ENCODE measurements around the gene TOMM40L.
"Not testable (repeated sequence)": the region's sequence is repeated elsewhere in the genome, so short reads cannot be mapped to it uniquely, and the experiment has no call there.

TOMM40L gene

GRCh38 chr1:161218301-161219077 lies 7.4 kb upstream of the TOMM40L start:
- FAIRE-seq (no peak), DNase-seq (ENCODE audit: extremely low spot score, insufficient read length, low read depth) (no peak)

DNA sequence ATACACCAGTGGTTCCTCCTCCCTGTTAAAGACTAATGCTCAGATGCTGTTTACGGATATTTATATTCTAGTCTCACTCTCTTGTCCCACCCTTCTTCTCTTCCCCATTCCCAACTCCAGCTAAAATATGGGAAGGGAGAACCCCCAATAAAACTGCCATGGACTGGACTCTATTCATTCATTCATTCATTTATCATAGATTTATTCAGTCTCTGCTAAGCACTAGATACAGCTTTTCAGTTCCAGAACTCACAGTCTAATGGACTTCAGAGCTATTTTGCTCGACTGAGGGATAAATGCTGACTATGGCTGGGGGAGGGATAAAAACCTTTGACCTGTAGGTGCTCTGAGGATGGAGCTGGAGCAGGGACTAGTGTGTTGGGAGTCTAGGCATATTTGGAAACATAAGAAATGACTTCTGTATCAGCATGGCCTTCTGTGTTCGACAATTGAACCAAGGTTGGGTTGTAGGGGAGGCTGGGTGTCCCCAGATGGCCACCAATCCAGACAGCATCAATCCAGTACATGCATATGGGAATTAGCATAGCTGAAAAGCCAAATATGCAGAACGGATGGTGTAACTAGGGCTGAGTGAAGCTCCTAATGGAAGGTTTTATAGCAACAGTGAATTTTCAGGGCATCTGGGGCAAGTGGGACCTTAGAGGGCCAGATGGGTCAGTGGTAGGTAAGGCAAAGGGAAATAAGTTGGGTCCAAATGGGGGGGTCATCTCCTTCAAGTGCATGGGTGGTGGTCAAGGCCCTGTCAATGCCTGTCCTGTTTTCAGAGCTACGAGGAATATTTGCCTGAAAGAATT lies 6.6 kb upstream of the TOMM40L start:
- no peak for FAIRE-seq
- no peak for DNase-seq (ENCODE audit: extremely low spot score, insufficient read length, low read depth)

DNA sequence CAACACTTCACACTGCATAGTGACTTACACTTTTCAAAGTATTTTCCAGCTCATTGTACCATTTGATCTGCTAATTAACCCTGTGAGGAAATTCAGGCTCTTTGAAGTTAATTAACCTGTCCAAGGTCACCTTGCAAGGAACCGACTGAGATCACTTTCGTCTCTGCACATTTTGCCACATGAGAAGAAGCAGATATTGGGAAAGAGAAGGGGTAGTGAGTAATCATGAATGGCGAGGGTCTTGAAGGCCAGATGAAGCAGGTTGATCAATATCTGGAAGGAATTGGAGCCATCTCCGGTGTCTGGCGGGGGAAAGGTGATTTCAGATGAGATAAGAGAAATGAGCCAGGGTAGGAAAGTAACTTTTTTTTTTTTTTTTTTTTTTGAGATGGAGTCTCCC lies 5.9 kb upstream of the TOMM40L start:
- FAIRE-seq (no peak), DNase-seq (ENCODE audit: extremely low spot score, insufficient read length, low read depth) (no peak)

DNA sequence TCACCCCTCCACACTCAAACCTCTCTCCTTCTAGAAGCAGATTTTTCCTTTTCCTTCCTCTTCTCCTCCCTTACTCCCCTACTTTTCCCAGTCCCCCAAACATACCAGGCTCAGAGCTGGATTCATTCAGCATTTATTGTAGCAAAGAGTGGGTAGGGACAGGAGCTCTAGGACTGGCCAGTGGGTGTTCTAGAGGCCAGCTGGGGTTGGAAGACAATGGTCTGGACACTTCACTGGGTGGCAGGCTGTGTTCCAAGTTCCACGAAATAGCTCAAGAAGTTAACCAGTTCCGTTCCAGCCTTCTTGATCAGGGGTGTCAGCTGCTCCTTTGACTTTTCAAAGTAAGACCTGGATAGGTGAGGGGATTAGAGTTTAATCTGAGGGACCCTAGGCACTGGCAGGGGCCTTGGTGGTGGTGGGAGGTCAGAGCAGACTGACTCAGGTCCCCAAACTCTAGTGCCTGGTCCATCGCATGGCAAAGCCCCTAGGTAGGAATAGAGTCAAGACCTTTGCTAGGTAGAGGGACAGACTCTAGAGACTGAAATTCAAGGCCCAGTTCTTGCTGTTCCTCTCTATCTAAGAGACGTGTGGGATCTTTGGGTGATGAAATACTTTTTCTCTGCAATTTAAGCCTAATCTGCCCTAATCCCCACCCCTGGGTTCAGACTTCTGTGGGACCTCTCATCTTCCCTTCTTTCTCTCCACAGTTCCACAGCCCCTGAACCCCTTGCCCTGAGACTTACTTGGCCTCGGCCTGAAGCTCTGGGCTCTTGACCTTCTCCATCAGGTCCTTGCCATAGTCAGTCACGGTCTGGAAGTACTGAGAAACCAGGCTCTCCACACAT lies 3.5 kb upstream of the TOMM40L start:
- no peak for DNase-seq (ENCODE audit: extremely low spot score, insufficient read length, low read depth)
- FAIRE-seq = no peak

GRCh38 chr1:161223805-161224694 lies 1.8 kb upstream of the TOMM40L start:
- DNase-seq (ENCODE audit: extremely low spot score, insufficient read length, low read depth) = no peak
- no peak for FAIRE-seq

- FAIRE-seq; DNase-seq (ENCODE audit: extremely low spot score, insufficient read length, low read depth): not testable (repeated sequence)
Measured at GRCh38 chr1:161224695-161225087, 1.2 kb upstream of the TOMM40L start.

- no peak for DNase-seq (ENCODE audit: extremely low spot score, insufficient read length, low read depth)
- no peak for FAIRE-seq
Measured at GRCh38 chr1:161225178-161225533, 704 bp upstream of the TOMM40L start.

GRCh38 chr1:161226320-161226711 lies 456 bp downstream of the TOMM40L start:
- no peak for FAIRE-seq
- no peak for DNase-seq (ENCODE audit: extremely low spot score, insufficient read length, low read depth)

DNA sequence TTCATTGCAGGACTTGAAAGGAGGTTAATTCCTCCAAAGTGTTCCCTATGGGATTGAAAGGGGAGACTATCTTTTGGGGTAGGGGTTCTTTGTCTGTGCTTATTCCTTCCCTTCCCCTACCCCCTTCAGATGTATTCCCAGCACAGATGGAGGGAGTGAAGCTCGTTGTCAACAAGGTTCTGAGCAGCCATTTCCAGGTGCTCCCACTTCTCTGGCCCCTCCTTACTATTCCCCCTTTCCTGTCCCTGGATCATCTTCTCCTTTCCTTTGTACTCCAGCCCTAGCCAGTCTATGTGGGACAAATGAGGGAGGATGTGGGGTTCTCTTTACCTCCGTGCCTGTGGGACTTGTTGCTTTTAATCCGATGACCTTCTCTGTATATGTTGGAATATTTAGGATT lies 899 bp downstream of the TOMM40L start:
- no peak for DNase-seq (ENCODE audit: extremely low spot score, insufficient read length, low read depth)
- FAIRE-seq = no peak

GRCh38 chr1:161227196-161227871 lies 1.5 kb downstream of the TOMM40L start:
- DNase-seq (ENCODE audit: extremely low spot score, insufficient read length, low read depth) (peak; percentile 65), FAIRE-seq (peak; percentile 90)

DNA sequence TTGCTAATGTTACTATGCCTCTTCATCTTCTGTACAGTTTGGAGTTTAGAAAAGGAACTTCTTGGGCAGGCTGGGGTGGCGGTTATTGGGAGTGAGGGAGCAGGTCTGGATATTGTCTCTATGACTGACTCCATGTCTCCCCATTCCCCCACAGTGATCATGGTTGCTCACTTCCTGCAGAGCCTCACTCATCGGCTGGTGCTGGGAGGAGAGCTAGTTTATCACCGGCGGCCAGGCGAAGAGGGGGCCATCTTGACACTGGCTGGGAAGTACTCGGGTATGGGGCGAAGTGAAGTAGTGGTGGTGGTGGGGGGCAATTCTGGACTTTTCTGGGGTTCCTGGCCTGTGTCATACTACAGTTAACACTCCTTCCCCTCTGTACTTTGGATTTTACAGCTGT lies 2.2 kb downstream of the TOMM40L start:
- no peak for DNase-seq (ENCODE audit: extremely low spot score, insufficient read length, low read depth)
- no peak for FAIRE-seq

DNA sequence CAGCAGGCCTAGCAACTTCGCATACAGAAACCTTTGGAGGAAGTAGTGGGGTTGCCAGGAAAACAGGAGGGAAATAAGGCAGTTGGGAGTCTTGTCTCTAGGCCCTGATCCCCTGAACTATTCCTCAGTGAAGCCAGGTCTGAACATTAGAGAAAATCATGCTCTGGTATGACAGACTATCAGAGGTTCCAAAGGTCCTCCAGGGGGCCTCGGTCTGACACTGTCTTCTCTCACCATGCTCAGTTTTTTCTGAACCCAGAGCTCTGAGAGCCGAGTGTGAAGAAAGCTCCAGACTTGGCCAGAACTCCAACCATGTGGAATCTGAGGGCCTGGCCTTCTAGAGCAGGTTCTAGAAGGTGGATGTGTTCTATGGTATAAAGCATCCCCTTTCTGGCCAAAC lies 4.0 kb downstream of the TOMM40L start:
- DNase-seq (ENCODE audit: extremely low spot score, insufficient read length, low read depth) = no peak
- no peak for FAIRE-seq

DNA sequence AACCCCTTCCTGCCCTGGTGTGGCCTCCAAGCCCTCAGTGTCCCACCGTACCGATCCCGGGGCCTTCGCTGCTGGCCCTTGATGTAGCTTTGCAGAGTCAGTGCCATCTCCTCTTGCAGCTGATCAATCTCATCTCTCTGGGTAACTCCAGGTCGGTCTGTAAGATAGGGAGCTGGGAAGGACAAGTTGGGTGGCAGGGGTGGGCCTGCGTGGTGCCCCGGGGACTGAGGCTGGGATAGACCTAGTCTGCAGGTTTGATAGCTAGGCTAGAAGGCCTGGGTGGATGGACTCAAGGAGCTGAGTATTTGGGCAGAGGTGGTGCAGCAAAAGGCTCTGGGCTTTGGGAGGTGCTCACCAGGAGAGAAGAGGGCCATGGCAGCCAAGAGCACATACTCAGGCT lies 4.9 kb downstream of the TOMM40L start:
- DNase-seq (ENCODE audit: extremely low spot score, insufficient read length, low read depth) = no peak
- no peak for FAIRE-seq

- no peak for FAIRE-seq
- no peak for DNase-seq (ENCODE audit: extremely low spot score, insufficient read length, low read depth)
Measured at GRCh38 chr1:161233102-161233501, 7.2 kb downstream of the TOMM40L start.

GRCh38 chr1:161235957-161236775 lies 10.3 kb downstream of the TOMM40L start:
- FAIRE-seq = no peak

GRCh38 chr1:161238039-161238473 lies 12.2 kb downstream of the TOMM40L start, which contains the start of gene NR1I3:
TSS of gene NR1I3 (minus strand) at chr1:161238203. CDS start at chr1:161236565, 1,638 bp downstream.
- DNase-seq (ENCODE audit: extremely low spot score, insufficient read length, low read depth) (no peak), FAIRE-seq (no peak)

More at GRCh38 chr1:161235957-161236775, 10.3 kb downstream of the TOMM40L start:
- no peak for DNase-seq (ENCODE audit: extremely low spot score, insufficient read length, low read depth)

DNA sequence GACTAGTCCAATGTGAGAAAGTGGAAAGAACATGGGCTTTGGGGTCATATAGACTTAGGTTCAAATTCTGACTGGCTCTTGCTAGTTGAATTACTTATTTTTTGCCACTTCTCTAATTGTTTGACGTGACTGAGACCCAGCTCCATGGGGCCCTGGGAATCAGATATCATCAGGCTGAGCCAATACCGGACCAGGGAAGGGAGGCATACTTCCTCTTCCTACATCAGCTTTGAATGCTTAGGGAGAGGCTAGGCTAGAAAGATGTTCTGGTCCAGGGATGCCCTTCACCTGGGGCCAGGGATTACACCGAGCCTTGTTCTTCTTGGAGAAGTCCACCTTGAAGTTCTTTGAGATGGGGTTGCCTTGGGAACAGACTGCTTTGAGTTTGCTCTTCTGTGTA lies 15.8 kb downstream of the TOMM40L start:
- FAIRE-seq (no peak), DNase-seq (ENCODE audit: extremely low spot score, insufficient read length, low read depth) (no peak)

DNA sequence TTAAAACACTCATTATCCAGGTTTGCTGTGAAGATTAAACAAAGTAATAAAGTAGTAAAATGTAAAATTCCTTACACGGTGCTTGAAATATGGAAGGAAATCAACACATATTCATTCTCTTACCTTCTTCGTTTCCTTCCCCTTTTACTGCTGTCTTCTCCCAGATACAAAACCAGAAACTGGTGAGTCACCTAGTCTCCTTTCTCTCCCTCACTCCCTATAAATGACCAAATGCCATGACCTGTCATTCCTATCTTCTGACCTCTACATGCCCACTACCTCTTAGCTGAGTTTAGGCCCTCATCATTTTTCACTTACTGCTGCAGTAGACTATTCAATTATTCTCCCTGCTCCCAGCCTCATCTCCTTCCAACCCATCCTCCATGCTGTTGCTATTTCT lies 16.5 kb downstream of the TOMM40L start:
- DNase-seq (ENCODE audit: extremely low spot score, insufficient read length, low read depth) (no peak), FAIRE-seq (no peak)

All from GM18507 (cell line).